WERI-Rb-1 (cell line): ENCODE data around the gene STPG2.
A peak's percentile ranks its signal among the peaks of the same experiment; 100 is the strongest.

ENCODE experiments used
- DNase-seq: peaks from one replicate; pipeline ENCODE4 v3.0.0-alpha.2; 2020
- H3K27ac ChIP-seq: fragments of 250-450 bp; sonication (Bioruptor Pico); 2 replicates; pipeline ENCODE4 v1.5.1; 2020; ENCODE audit warnings: mild to moderate bottlenecking, moderate library complexity
- H3K27me3 ChIP-seq: fragments of 250-450 bp; sonication (Bioruptor Pico); 2 replicates; pipeline ENCODE4 v1.5.1; 2021; ENCODE audit warnings: mild to moderate bottlenecking, low read depth, moderate library complexity; ENCODE audit not compliant: insufficient read depth, severe bottlenecking
- H3K36me3 ChIP-seq: fragments of 250-450 bp; sonication (Bioruptor Pico); 2 replicates; pipeline ENCODE4 v1.5.1; 2020; ENCODE audit warnings: mild to moderate bottlenecking, moderate library complexity
- H3K4me3 ChIP-seq: 2 replicates; pipeline ENCODE4 v1.5.1; 2011; ENCODE audit warnings: low read depth, mild to moderate bottlenecking, control low read depth, low read length
- H3K9me3 ChIP-seq: fragments of 250-450 bp; sonication (Bioruptor Pico); 2 replicates; pipeline ENCODE4 v1.5.1; 2021; ENCODE audit warnings: mild to moderate bottlenecking, moderate library complexity; ENCODE audit not compliant: severe bottlenecking
- CTCF ChIP-seq: IDR thresholded peaks from 2 replicates; pipeline ENCODE4 v1.5.1; 2011; ENCODE audit warnings: low read depth, mild to moderate bottlenecking, control low read depth, inconsistent platforms, low read length

STPG2 gene

GRCh38 chr4:97984545-97985131 lies 158.6 kb downstream of the STPG2 start:
- Histone ChIP-seq H3K9me3 (no peaks in the 10 kb centered on the region), H3K27me3 (no peaks in the 10 kb centered on the region), H3K4me3 (no peak overlapping the region), H3K36me3 (no peaks in the 10 kb centered on the region), H3K27ac (no peak overlapping the region)
- peak; percentile 61 for TF ChIP-seq CTCF
- peak; percentile 50 for DNase-seq

- H3K9me3 ChIP-seq: peaks cover 9% of the 10 kb centered on the region
- no peak for TF ChIP-seq CTCF
- H3K36me3 ChIP-seq: no peaks in the 10 kb centered on the region
- H3K27ac ChIP-seq: peak overlapping the region; percentile 55
- DNase-seq: no peak
- H3K27me3 ChIP-seq: no peaks in the 10 kb centered on the region
- no peak overlapping the region for H3K4me3 ChIP-seq
Observed at GRCh38 chr4:97978791-97979488, 164.3 kb downstream of the STPG2 start.

GRCh38 chr4:97953171-97953941 lies 189.9 kb downstream of the STPG2 start:
- no peaks in the 10 kb centered on the region for H3K27me3 ChIP-seq
- no peak for TF ChIP-seq CTCF
- H3K36me3 ChIP-seq: no peaks in the 10 kb centered on the region
- no peak overlapping the region for H3K27ac ChIP-seq
- H3K4me3 ChIP-seq: no peak overlapping the region
- no peaks in the 10 kb centered on the region for H3K9me3 ChIP-seq
- no peak for DNase-seq

- no peaks in the 10 kb centered on the region for H3K27me3 ChIP-seq
- no peak for TF ChIP-seq CTCF
- no peaks in the 10 kb centered on the region for H3K9me3 ChIP-seq
- no peak overlapping the region for H3K4me3 ChIP-seq
- no peaks in the 10 kb centered on the region for H3K36me3 ChIP-seq
- no peak for DNase-seq
- no peak overlapping the region for H3K27ac ChIP-seq
Observed at GRCh38 chr4:97952763-97953162, 190.5 kb downstream of the STPG2 start.

- no peaks in the 10 kb centered on the region for H3K9me3 ChIP-seq
- no peak for TF ChIP-seq CTCF
- no peak overlapping the region for H3K27ac ChIP-seq
- H3K36me3 ChIP-seq: no peaks in the 10 kb centered on the region
- H3K27me3 ChIP-seq: no peaks in the 10 kb centered on the region
- no peak for DNase-seq
- H3K4me3 ChIP-seq: no peak overlapping the region
Observed at GRCh38 chr4:97950836-97951235, 192.4 kb downstream of the STPG2 start.
